HG02678 (cell line): ENCODE results near the gene TRIM56.
A peak's percentile ranks its signal among the peaks of the same experiment; 100 is the strongest.
"Not testable (repeated sequence)": the region's sequence is repeated elsewhere in the genome, so short reads cannot be mapped to it uniquely, and the experiment has no call there.

Experiments
- ATAC-seq: cut with Tn5 transposase; IDR thresholded peaks from one replicate; pipeline ENCODE4 v1.9.1; 2021; ENCODE audit warnings: mild to moderate bottlenecking, moderate library complexity; ENCODE audit not compliant: unreplicated experiment

Gene TRIM56

GRCh38 chr7:101132626-101133600, 47.6 kb downstream of the TRIM56 start:
- ATAC-seq: not testable (repeated sequence)

DNA sequence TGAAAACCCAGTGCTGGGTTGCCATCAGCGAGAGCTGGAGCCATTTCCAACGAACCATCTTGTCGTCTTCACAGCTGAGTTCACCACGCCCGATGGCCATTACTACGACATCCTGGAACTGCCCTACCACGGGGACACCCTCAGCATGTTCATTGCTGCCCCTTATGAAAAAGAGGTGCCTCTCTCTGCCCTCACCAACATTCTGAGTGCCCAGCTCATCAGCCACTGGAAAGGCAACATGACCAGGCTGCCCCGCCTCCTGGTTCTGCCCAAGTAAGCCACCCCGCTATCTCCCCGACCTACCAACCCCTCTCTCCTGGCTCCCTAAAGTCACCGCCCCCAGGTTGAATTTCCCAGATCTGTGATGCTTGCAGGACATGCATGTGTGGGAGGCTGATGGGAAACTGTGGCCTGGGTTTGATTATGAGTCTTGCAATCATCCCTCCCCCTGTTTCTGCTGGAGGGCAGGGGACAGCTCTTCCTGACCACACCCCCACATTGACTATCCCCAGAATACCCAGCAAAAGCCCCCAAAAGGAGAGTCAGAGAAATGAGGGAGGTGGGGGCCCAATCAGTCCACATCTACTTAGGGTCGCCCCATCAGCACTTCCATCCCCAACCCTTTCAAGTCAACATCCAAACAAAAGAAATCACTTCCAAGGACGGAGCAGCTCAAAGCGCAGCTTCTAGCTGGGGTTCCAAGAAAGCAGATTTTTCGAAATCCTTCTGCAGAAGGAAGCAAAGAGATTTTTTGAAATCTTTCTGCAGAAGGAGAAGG, 48.5 kb downstream of the TRIM56 start:
- ATAC-seq: no peak

DNA sequence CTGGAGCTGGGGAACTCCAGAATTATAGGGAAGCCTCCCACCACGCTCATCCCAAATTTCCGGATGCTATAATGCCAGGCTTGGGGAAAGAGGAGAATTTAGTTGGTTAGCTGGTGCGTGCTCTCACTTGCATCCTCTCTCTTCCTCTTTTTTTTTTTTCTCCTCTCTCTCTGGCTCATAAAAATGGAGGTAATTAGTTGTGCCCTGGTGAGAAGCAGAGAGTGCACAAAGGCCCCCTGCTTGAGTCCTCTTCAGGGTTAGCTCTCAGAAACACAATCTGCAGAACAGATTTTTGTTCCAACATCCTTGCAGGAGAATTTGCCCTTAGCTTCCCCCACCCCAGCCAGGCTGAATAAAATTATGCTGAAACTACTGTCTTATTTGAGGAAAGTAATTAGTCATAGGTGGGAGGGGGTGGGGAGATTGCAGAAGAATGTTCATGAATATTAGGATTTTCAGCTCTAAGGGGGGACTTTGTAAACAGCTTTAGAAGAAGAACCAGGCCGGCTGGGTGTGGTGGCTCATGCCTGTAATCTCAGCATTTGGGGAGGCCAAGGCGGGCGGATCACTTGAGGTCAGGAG, 49.2 kb downstream of the TRIM56 start:
- no peak for ATAC-seq

DNA sequence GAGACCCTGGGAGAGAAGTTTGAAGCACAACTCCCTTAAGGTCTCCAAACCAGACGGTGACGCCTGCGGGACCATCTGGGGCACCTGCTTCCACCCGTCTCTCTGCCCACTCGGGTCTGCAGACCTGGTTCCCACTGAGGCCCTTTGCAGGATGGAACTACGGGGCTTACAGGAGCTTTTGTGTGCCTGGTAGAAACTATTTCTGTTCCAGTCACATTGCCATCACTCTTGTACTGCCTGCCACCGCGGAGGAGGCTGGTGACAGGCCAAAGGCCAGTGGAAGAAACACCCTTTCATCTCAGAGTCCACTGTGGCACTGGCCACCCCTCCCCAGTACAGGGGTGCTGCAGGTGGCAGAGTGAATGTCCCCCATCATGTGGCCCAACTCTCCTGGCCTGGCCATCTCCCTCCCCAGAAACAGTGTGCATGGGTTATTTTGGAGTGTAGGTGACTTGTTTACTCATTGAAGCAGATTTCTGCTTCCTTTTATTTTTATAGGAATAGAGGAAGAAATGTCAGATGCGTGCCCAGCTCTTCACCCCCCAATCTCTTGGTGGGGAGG, 52.5 kb downstream of the TRIM56 start:
- no peak for ATAC-seq

GRCh38 chr7:101138213-101138870, 53.1 kb downstream of the TRIM56 start:
- ATAC-seq: peak; percentile 74

DNA sequence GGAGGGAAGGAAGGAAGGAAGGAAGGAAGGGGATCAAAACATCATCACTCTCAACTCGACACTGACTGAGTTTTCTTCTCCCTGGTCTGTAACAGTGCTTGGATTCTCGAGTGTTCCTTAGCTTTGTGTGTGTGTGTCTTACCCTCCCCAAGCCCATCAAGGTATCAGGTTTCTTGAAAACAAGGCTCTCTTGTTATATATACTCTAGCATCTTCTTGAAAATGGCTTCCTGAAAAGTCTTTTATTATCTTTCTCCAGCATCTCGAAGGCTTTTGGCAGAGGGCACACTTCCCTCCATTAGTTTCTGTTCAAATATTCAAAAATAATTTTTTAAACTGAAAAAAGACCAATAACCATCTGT, 55.0 kb downstream of the TRIM56 start:
- no peak for ATAC-seq

DNA sequence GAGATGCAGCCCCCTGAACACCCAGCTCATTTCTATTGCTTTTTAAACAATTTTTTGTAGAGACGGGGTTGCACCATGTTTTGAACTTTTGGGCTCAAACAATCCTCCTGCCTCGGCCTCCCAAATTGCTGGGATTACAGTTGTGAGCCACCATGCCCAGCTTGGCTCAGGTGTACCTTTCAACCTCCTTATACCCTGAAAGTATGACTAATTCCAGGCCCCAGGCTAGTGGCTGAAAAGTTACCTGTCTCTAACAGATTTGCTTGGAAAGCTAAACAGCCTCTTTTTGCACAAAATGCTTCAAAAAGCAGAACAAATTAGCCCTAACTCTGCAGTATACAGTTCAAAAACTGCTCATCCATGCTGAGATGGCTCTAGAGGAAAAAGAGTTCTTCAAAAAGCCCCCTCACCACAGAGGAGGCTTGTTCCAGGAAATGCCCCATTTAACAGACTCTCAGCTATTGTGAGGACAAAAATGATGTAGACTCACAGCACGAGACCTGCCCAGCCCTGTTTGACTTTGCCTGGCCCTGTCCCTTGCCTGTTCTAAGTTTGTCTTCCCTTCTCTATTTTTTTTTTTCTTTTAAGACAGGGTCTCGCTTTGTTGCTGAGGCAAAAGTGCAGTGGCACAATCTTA, 55.6 kb downstream of the TRIM56 start:
- no peak for ATAC-seq
